SW480 (cell line): ENCODE measurements around the gene RSPH9.
A peak's percentile ranks its signal among the peaks of the same experiment; 100 is the strongest.

Experiments used
- DNase-seq: peaks from one replicate; pipeline ENCODE4 v3.0.0-alpha.2; 2016; ENCODE audit warnings: low spot score

Gene RSPH9

GRCh38 chr6:43644940-43645612, at the start of gene RSPH9:
TSS of gene RSPH9 (plus strand) at chr6:43645036. CDS start at chr6:43645099, 63 bp downstream.
- no peak for DNase-seq

GRCh38 chr6:43600595-43600994, 44.2 kb upstream of the RSPH9 start:
- no peak for DNase-seq

- DNase-seq: no peak
Observed at GRCh38 chr6:43604174-43604573, 40.7 kb upstream of the RSPH9 start.

- DNase-seq: no peak
Observed at GRCh38 chr6:43606019-43606418, 38.8 kb upstream of the RSPH9 start.

GRCh38 chr6:43608310-43608763, 36.5 kb upstream of the RSPH9 start:
- DNase-seq: peak; percentile 67

GRCh38 chr6:43608807-43609206, 36.0 kb upstream of the RSPH9 start:
- DNase-seq: no peak

- DNase-seq: no peak
Observed at GRCh38 chr6:43609402-43609801, 35.4 kb upstream of the RSPH9 start.

GRCh38 chr6:43610431-43610830, 34.4 kb upstream of the RSPH9 start:
- no peak for DNase-seq

- no peak for DNase-seq
Observed at GRCh38 chr6:43613721-43614395, 31.0 kb upstream of the RSPH9 start.

- DNase-seq: no peak
Observed at GRCh38 chr6:43614396-43614730, 30.5 kb upstream of the RSPH9 start.

- DNase-seq: no peak
Observed at GRCh38 chr6:43616725-43617472, 27.9 kb upstream of the RSPH9 start.

GRCh38 chr6:43621078-43621835, 23.6 kb upstream of the RSPH9 start:
- no peak for DNase-seq

- no peak for DNase-seq
Observed at GRCh38 chr6:43621836-43622180, 23.0 kb upstream of the RSPH9 start.

GRCh38 chr6:43622541-43622940, 22.3 kb upstream of the RSPH9 start:
- DNase-seq: no peak

- no peak for DNase-seq
Observed at GRCh38 chr6:43623880-43624785, 20.7 kb upstream of the RSPH9 start.

GRCh38 chr6:43624786-43625288, 20.0 kb upstream of the RSPH9 start:
- DNase-seq: no peak

- DNase-seq: no peak
Observed at GRCh38 chr6:43625393-43625992, 19.3 kb upstream of the RSPH9 start.

- DNase-seq: peak; percentile 91
Observed at GRCh38 chr6:43627008-43627825, 17.6 kb upstream of the RSPH9 start.

- DNase-seq: peak; percentile 66
Observed at GRCh38 chr6:43628393-43629103, 16.3 kb upstream of the RSPH9 start.
